Measurements from ENCODE around the gene HS3ST1.

The HS3ST1 gene

DNA sequence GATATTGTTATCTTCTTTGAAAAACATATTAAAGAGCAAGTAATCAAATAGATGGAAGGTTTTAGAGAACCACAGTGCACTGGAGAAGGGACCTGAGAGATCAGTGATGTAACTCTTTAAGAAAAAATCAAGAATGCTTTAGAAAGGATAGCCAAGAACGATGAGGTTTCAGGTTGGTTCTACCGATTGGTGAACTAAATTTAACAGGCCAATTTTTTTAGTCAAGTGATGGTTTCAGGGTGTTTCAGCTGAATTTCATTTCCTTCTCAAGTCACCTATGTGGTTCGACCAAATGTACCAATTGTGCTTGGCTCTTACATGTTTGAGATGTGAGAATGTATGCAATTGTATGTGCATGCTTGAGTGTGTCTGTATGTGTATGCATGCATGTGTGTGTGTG lies 26.5 kb downstream of the HS3ST1 start:
- Histone ChIP-seq H3K27ac (ENCODE audit: low read depth, low read length) (no peak overlapping the region), H3K4me3 (ENCODE audit: insufficient read depth, low read length, poor library complexity, severe bottlenecking) (no peak overlapping the region), H3K27me3 (ENCODE audit: low read length) (no peaks in the 10 kb centered on the region), H4K20me1 (ENCODE audit: low read depth, low read length) (no peaks in the 10 kb centered on the region), H3F3A (ENCODE audit: insufficient read depth) (no peaks in the 10 kb centered on the region), H2AFZ (ENCODE audit: low read depth, low read length, severe bottlenecking) (no peak overlapping the region), H3K36me3 (ENCODE audit: low read length) (no peaks in the 10 kb centered on the region), H3K9me2 (replicated peaks; ENCODE audit: insufficient read depth, low read length) (no peaks in the 10 kb centered on the region), H3K9ac (ENCODE audit: low read length) (no peak overlapping the region), H3K79me2 (ENCODE audit: insufficient read depth, low read length) (no peaks in the 10 kb centered on the region), H3K9me3 (ENCODE audit: insufficient read depth, low read length) (no peaks in the 10 kb centered on the region), H3K4me2 (ENCODE audit: low read depth, low read length, poor library complexity, severe bottlenecking) (no peak overlapping the region)
- TF ChIP-seq, protein P1, sequence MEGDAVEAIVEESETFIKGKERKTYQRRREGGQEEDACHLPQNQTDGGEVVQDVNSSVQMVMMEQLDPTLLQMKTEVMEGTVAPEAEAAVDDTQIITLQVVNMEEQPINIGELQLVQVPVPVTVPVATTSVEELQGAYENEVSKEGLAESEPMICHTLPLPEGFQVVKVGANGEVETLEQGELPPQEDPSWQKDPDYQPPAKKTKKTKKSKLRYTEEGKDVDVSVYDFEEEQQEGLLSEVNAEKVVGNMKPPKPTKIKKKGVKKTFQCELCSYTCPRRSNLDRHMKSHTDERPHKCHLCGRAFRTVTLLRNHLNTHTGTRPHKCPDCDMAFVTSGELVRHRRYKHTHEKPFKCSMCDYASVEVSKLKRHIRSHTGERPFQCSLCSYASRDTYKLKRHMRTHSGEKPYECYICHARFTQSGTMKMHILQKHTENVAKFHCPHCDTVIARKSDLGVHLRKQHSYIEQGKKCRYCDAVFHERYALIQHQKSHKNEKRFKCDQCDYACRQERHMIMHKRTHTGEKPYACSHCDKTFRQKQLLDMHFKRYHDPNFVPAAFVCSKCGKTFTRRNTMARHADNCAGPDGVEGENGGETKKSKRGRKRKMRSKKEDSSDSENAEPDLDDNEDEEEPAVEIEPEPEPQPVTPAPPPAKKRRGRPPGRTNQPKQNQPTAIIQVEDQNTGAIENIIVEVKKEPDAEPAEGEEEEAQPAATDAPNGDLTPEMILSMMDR (IDR thresholded peaks at IDR 0.05; ENCODE audit: insufficient read depth, low read length, poor library complexity, severe bottlenecking) = no peak
- no peak for TF ChIP-seq EZH2phosphoT487 (conservative IDR thresholded peaks at IDR 0.05; ENCODE audit: low read length)

DNA sequence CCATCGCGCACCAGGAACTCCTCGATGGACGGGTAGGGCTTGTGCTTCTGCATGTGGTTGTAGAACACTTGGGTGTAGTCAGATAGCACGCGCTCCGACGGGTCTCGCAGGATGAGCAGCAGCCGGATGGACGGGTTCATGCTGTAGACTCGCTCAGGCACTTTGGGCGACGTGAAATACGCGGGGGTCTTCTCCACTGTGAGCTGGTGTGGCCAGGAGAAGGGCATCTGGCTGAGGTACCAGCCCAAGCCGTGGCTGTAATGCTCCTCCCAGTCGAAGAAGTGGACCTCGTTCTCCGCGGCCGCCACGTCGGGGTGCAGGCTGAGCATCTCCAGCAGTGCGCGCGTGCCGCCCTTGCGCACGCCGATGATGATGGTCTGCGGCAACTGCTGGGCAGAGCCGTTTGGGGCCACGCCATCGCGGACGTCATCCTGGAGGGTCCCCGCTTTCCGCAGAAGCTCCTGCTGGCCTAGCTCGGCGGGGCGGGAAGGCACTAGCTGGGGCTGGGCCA lies 29.2 kb downstream of the HS3ST1 start:
- Histone ChIP-seq H3K9me2 (replicated peaks; ENCODE audit: insufficient read depth, low read length) (no peaks in the 10 kb centered on the region), H3K9me3 (ENCODE audit: insufficient read depth, low read length) (no peaks in the 10 kb centered on the region), H3K79me2 (ENCODE audit: insufficient read depth, low read length) (no peaks in the 10 kb centered on the region), H3K9ac (ENCODE audit: low read length) (no peak overlapping the region), H3K27ac (ENCODE audit: low read depth, low read length) (no peak overlapping the region), H3K4me2 (ENCODE audit: low read depth, low read length, poor library complexity, severe bottlenecking) (no peak overlapping the region), H3K36me3 (ENCODE audit: low read length) (no peaks in the 10 kb centered on the region), H2AFZ (ENCODE audit: low read depth, low read length, severe bottlenecking) (no peak overlapping the region), H3K4me3 (ENCODE audit: insufficient read depth, low read length, poor library complexity, severe bottlenecking) (no peak overlapping the region), H4K20me1 (ENCODE audit: low read depth, low read length) (no peaks in the 10 kb centered on the region), H3F3A (ENCODE audit: insufficient read depth) (no peaks in the 10 kb centered on the region), H3K27me3 (ENCODE audit: low read length) (no peaks in the 10 kb centered on the region)
- TF ChIP-seq EZH2phosphoT487 (conservative IDR thresholded peaks at IDR 0.05; ENCODE audit: low read length) = no peak
- TF ChIP-seq, protein P1 (IDR thresholded peaks at IDR 0.05; ENCODE audit: insufficient read depth, low read length, poor library complexity, severe bottlenecking) = no peak

DNA sequence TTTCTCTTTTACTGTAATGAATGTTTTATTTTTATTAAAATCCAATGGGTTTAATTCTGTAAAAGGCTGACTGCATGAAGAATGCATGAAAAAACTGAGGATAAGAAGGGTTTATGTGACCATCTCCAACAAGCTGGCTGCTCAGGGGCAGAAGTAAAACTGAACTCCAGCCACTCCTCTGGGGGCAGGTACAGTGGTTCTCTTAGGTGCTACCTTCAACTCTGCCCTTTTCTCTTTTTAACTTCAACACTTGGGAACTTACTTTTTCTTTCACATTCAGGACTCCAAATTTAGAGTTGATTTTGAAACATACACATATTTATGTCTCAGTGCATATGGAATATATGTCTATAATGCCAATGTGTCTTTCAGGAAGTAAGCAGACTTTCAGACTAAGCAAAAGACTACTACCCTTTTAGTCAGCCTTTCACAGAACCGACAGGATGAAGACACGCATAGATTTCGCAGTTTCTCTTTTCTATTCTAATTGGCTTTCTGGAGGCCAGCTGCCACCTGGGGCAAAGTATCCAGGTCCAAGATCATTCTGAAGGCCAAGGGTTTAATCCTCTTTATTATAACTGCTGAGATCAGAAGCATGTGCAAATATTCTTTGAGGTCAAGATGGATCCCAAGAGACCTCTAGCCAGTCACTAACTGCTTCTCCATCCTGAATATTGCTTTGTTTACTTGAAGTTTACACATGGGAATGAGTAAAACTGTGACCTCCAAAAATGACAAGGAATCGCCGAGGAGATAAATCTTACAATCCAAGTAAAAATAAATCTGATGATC lies 30.7 kb downstream of the HS3ST1 start:
- H3K9ac ChIP-seq (ENCODE audit: low read length) = no peak overlapping the region
- no peaks in the 10 kb centered on the region for H3K79me2 ChIP-seq (ENCODE audit: insufficient read depth, low read length)
- no peaks in the 10 kb centered on the region for H3K9me2 ChIP-seq (replicated peaks; ENCODE audit: insufficient read depth, low read length)
- H3K4me3 ChIP-seq (ENCODE audit: insufficient read depth, low read length, poor library complexity, severe bottlenecking) = no peak overlapping the region
- H2AFZ ChIP-seq (ENCODE audit: low read depth, low read length, severe bottlenecking) = no peak overlapping the region
- H3K36me3 ChIP-seq (ENCODE audit: low read length) = no peaks in the 10 kb centered on the region
- H3F3A ChIP-seq (ENCODE audit: insufficient read depth) = no peaks in the 10 kb centered on the region
- no peak overlapping the region for H3K4me2 ChIP-seq (ENCODE audit: low read depth, low read length, poor library complexity, severe bottlenecking)
- H3K27ac ChIP-seq (ENCODE audit: low read depth, low read length) = no peak overlapping the region
- no peaks in the 10 kb centered on the region for H3K27me3 ChIP-seq (ENCODE audit: low read length)
- no peaks in the 10 kb centered on the region for H3K9me3 ChIP-seq (ENCODE audit: insufficient read depth, low read length)
- no peaks in the 10 kb centered on the region for H4K20me1 ChIP-seq (ENCODE audit: low read depth, low read length)
- TF ChIP-seq EZH2phosphoT487 (conservative IDR thresholded peaks at IDR 0.05; ENCODE audit: low read length) = no peak
- TF ChIP-seq, protein P1 (IDR thresholded peaks at IDR 0.05; ENCODE audit: insufficient read depth, low read length, poor library complexity, severe bottlenecking) = no peak

Measured in SU-DHL-6 (cell line).